Kidney epithelial cell (primary cell): ENCODE data around the gene NAV2. TPM values are rescaled to one million over a fixed set of nuclear protein-coding genes. Genes with fewer than 3 reads are reported as not detected.
A peak's percentile ranks its signal among the peaks of the same experiment; 100 is the strongest.

ENCODE experiments used
- DNase-seq: peaks from one replicate; pipeline ENCODE4 v3.0.0-alpha.2; 2010; ENCODE audit warnings: low read depth
- H3K27me3 ChIP-seq: 2 replicates; pipeline ENCODE4 v1.6.0; 2011; ENCODE audit warnings: low read length; ENCODE audit not compliant: control insufficient read depth, insufficient read depth
- H3K36me3 ChIP-seq: 2 replicates; pipeline ENCODE4 v1.5.1; 2011; ENCODE audit warnings: low read length; ENCODE audit not compliant: control insufficient read depth, insufficient read depth
- H3K4me3 ChIP-seq: 2 replicates; pipeline ENCODE4 v1.5.1; 2011; ENCODE audit warnings: low read depth, mild to moderate bottlenecking, control low read depth, low read length
- total RNA-seq: library from RNA; depleted of rRNA; stranded (reverse); fragments of >200 nt; gene quantifications from 2 replicates; pipeline ENCODE4 v1.2.3, GENCODE V29; 2015
- TF ChIP-seq, protein P1 (sequence below): IDR thresholded peaks from 2 replicates; pipeline ENCODE4 v1.5.1; 2011; ENCODE audit warnings: mild to moderate bottlenecking, moderate library complexity, low read length, control low read depth, inconsistent platforms; ENCODE audit not compliant: insufficient read depth, poor library complexity, severe bottlenecking

NAV2 gene
- total RNA-seq, 1 donor from 2014 or later = 41.5 TPM

DNA sequence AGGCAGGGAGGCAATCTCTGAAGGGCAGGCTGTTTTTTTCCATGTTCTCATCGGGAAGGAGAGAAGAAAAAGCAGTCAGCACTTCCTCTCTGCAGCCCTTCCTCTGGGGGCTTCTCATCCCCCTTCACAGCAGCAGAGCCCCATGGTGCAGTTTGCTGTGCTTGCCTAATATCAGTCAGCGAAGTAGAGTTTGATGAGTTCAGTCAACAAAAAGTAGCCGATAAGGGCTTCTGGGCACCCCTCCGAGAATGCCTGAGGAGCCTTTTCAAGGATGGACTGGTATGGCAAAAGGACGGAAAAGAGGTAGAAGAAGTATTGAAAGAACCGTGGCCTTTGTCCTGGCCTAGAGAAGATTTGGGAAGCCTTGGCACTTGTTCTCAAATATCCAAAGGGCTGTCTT lies 55.6 kb downstream of the NAV2 start:
- TF ChIP-seq, protein P1, sequence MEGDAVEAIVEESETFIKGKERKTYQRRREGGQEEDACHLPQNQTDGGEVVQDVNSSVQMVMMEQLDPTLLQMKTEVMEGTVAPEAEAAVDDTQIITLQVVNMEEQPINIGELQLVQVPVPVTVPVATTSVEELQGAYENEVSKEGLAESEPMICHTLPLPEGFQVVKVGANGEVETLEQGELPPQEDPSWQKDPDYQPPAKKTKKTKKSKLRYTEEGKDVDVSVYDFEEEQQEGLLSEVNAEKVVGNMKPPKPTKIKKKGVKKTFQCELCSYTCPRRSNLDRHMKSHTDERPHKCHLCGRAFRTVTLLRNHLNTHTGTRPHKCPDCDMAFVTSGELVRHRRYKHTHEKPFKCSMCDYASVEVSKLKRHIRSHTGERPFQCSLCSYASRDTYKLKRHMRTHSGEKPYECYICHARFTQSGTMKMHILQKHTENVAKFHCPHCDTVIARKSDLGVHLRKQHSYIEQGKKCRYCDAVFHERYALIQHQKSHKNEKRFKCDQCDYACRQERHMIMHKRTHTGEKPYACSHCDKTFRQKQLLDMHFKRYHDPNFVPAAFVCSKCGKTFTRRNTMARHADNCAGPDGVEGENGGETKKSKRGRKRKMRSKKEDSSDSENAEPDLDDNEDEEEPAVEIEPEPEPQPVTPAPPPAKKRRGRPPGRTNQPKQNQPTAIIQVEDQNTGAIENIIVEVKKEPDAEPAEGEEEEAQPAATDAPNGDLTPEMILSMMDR = no peak
- no peaks in the 10 kb centered on the region for H3K27me3 ChIP-seq
- H3K36me3 ChIP-seq = no peaks in the 10 kb centered on the region
- DNase-seq = no peak
- no peak overlapping the region for H3K4me3 ChIP-seq

GRCh38 chr11:19768815-19769214 lies 56.2 kb downstream of the NAV2 start:
- H3K36me3 ChIP-seq = no peaks in the 10 kb centered on the region
- H3K4me3 ChIP-seq = no peak overlapping the region
- DNase-seq = no peak
- TF ChIP-seq, protein P1 = no peak
- H3K27me3 ChIP-seq = no peaks in the 10 kb centered on the region

DNA sequence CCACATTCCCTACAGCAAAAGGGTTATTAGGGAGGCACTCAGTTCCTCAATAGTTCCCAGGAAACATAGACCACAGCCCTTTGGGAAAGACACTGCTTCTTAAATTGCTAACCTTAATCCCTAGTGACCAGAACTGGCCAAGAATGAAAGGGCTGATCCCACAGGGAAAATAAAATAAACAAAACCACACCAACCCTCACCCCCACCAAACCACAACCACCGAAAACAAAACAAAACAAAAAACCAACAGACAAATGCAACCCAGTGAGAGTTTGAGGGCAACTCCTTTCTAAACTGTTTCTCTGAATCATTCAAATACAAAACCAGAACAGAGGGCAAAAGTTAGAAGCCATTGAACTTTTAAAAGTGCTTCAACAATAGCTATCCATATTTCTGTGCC lies 57.2 kb downstream of the NAV2 start:
- TF ChIP-seq, protein P1 = no peak

GRCh38 chr11:19770277-19770676 lies 57.6 kb downstream of the NAV2 start:
- no peaks in the 10 kb centered on the region for H3K36me3 ChIP-seq
- DNase-seq = no peak
- TF ChIP-seq, protein P1 = no peak
- H3K27me3 ChIP-seq = no peaks in the 10 kb centered on the region
- no peak overlapping the region for H3K4me3 ChIP-seq

More for the DNA sequence above, 57.2 kb downstream of the NAV2 start:
- peak; percentile 26 for DNase-seq
- no peaks in the 10 kb centered on the region for H3K36me3 ChIP-seq
- no peak overlapping the region for H3K4me3 ChIP-seq
- H3K27me3 ChIP-seq = no peaks in the 10 kb centered on the region

- DNase-seq = no peak
- Histone ChIP-seq H3K27me3 (no peaks in the 10 kb centered on the region), H3K4me3 (no peak overlapping the region), H3K36me3 (no peaks in the 10 kb centered on the region)
- TF ChIP-seq, protein P1 = no peak
Observed at GRCh38 chr11:19771463-19771862, 58.8 kb downstream of the NAV2 start.

- Histone ChIP-seq H3K27me3 (no peaks in the 10 kb centered on the region), H3K36me3 (no peaks in the 10 kb centered on the region)
- TF ChIP-seq, protein P1 = no peak
Observed at GRCh38 chr11:19772480-19772879, 59.8 kb downstream of the NAV2 start.

More at GRCh38 chr11:19772480-19772879, 59.8 kb downstream of the NAV2 start:
- H3K4me3 ChIP-seq = no peak overlapping the region
- DNase-seq = no peak
